A549 (cell line): Measurements from ENCODE around the gene AEBP1.

ENCODE experiments used
- BHLHE40 ChIP-seq: IDR thresholded peaks from 2 replicates; pipeline ENCODE4 v1.6.1; 2012; ENCODE audit warnings: low read depth, low read length, inconsistent platforms
- KDM5A ChIP-seq: fragments of 200-600 bp; sonication (generic); IDR thresholded peaks from 2 replicates; pipeline ENCODE4 v1.6.1; 2016; ENCODE audit warnings: antibody characterized with exemption, mild to moderate bottlenecking
- MYC ChIP-seq: IDR thresholded peaks from 2 replicates; pipeline ENCODE4 v1.6.1; 2012; ENCODE audit warnings: mild to moderate bottlenecking, inconsistent platforms, low read length, improper control_type of control experiment, borderline replicate concordance
- POLR2A ChIP-seq: IDR thresholded peaks from 2 replicates; pipeline ENCODE4 v1.6.1; 2012; ENCODE audit warnings: mild to moderate bottlenecking, low read length
- REST ChIP-seq: fragments of 200-600 bp; sonication (generic); IDR thresholded peaks from 2 replicates; pipeline ENCODE4 v1.6.1; 2016; ENCODE audit warnings: antibody characterized with exemption, mild to moderate bottlenecking, moderate library complexity
- SREBF2 ChIP-seq: fragments of 450-650 bp; IDR thresholded peaks from 2 replicates; pipeline ENCODE4 v1.6.1; 2014; ENCODE audit warnings: mild to moderate bottlenecking, moderate library complexity
- TF ChIP-seq, protein P1 (sequence below): fragments of >200 bp; sonication (Bioruptor Twin); formaldehyde crosslinking; IDR thresholded peaks from 3 replicates; pipeline ENCODE4 v1.5.1; 2016

DNA sequence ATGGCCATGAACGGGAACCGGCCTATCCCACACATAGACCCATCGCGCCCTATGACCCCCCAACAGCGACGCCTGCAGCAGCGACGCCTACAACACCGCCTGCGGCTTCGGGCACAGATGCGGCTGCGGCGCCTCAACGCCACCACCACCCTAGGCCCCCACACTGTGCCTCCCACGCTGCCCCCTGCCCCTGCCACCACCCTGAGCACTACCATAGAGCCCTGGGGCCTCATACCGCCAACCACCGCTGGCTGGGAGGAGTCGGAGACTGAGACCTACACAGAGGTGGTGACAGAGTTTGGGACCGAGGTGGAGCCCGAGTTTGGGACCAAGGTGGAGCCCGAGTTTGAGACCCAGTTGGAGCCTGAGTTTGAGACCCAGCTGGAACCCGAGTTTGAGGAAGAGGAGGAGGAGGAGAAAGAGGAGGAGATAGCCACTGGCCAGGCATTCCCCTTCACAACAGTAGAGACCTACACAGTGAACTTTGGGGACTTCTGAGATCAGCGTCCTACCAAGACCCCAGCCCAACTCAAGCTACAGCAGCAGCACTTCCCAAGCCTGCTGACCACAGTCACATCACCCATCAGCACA lies 9.7 kb downstream of the AEBP1 start:
- no peak for TF ChIP-seq POLR2A
- TF ChIP-seq KDM5A: no peak
- TF ChIP-seq, protein P1, sequence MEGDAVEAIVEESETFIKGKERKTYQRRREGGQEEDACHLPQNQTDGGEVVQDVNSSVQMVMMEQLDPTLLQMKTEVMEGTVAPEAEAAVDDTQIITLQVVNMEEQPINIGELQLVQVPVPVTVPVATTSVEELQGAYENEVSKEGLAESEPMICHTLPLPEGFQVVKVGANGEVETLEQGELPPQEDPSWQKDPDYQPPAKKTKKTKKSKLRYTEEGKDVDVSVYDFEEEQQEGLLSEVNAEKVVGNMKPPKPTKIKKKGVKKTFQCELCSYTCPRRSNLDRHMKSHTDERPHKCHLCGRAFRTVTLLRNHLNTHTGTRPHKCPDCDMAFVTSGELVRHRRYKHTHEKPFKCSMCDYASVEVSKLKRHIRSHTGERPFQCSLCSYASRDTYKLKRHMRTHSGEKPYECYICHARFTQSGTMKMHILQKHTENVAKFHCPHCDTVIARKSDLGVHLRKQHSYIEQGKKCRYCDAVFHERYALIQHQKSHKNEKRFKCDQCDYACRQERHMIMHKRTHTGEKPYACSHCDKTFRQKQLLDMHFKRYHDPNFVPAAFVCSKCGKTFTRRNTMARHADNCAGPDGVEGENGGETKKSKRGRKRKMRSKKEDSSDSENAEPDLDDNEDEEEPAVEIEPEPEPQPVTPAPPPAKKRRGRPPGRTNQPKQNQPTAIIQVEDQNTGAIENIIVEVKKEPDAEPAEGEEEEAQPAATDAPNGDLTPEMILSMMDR: no peak
- TF ChIP-seq REST: no peak
- TF ChIP-seq BHLHE40: no peak
- no peak for TF ChIP-seq SREBF2
- TF ChIP-seq MYC: no peak
